H9 (cell line): ENCODE measurements around the gene TMEM106C. TPM values are rescaled to one million over a fixed set of nuclear protein-coding genes. Genes with fewer than 3 reads are reported as not detected.

Experiments used
- DNase-seq: peaks from one replicate; pipeline ENCODE4 v3.0.0-alpha.2; 2017
- H2AFZ ChIP-seq: one replicate; pipeline ENCODE4 v1.6.1; 2013; ENCODE audit warnings: mild to moderate bottlenecking, low read length, control low read depth, moderate library complexity
- H2AK5ac ChIP-seq: 2 replicates; pipeline ENCODE4 v1.6.1; 2013; ENCODE audit warnings: low read length, control low read depth, mixed read lengths; ENCODE audit not compliant: insufficient read length
- H2BK120ac ChIP-seq: one replicate; pipeline ENCODE4 v1.6.1; 2013; ENCODE audit warnings: low read depth, mild to moderate bottlenecking, low read length, control low read depth, inconsistent platforms; ENCODE audit not compliant: poor library complexity, severe bottlenecking
- H2BK12ac ChIP-seq: 2 replicates; pipeline ENCODE4 v1.6.1; 2013; ENCODE audit warnings: low read length, control low read depth, mixed read lengths, low read depth; ENCODE audit not compliant: insufficient read length
- H2BK15ac ChIP-seq: 2 replicates; pipeline ENCODE4 v1.6.1; 2013; ENCODE audit warnings: low read depth, low read length, control low read depth
- H2BK20ac ChIP-seq: one replicate; pipeline ENCODE4 v1.6.1; 2013; ENCODE audit warnings: low read depth, mild to moderate bottlenecking, low read length, control low read depth, inconsistent platforms; ENCODE audit not compliant: poor library complexity, severe bottlenecking
- H2BK5ac ChIP-seq: 2 replicates; pipeline ENCODE4 v1.6.1; 2013; ENCODE audit warnings: low read length, control low read depth, mixed read lengths; ENCODE audit not compliant: insufficient read length
- H3K14ac ChIP-seq: 2 replicates; pipeline ENCODE4 v1.6.1; 2013; ENCODE audit warnings: low read length, control low read depth; ENCODE audit not compliant: insufficient read depth
- H3K18ac ChIP-seq: 2 replicates; pipeline ENCODE4 v1.6.1; 2013; ENCODE audit warnings: low read depth, mild to moderate bottlenecking, mixed read lengths, low read length, control low read depth; ENCODE audit not compliant: insufficient read length
- H3K23ac ChIP-seq: 2 replicates; pipeline ENCODE4 v1.6.1; 2013; ENCODE audit warnings: low read length, control low read depth, mixed read lengths, low read depth; ENCODE audit not compliant: insufficient read length
- H3K23me2 ChIP-seq: 2 replicates; pipeline ENCODE4 v1.6.1; 2013; ENCODE audit warnings: low read depth, mild to moderate bottlenecking, mixed read lengths, low read length, control low read depth; ENCODE audit not compliant: insufficient read length, poor library complexity, severe bottlenecking
- H3K27ac ChIP-seq: 2 replicates; pipeline ENCODE4 v1.5.1; 2013; ENCODE audit warnings: low read length, control low read depth, mixed read lengths, low read depth; ENCODE audit not compliant: insufficient read length
- H3K27me3 ChIP-seq: 2 replicates; pipeline ENCODE4 v1.6.1; 2013; ENCODE audit warnings: low read length, control low read depth, inconsistent platforms; ENCODE audit not compliant: insufficient read depth
- H3K4ac ChIP-seq: 2 replicates; pipeline ENCODE4 v1.6.1; 2013; ENCODE audit warnings: low read depth, mild to moderate bottlenecking, control low read depth, inconsistent platforms, low read length, moderate library complexity
- H3K4me1 ChIP-seq: 2 replicates; pipeline ENCODE4 v1.6.1; 2013; ENCODE audit warnings: low read length, control low read depth, inconsistent platforms; ENCODE audit not compliant: insufficient read depth
- H3K4me2 ChIP-seq: 2 replicates; pipeline ENCODE4 v1.6.1; 2013; ENCODE audit warnings: low read length, control low read depth, mixed read lengths; ENCODE audit not compliant: insufficient read length, insufficient read depth
- H3K56ac ChIP-seq: 2 replicates; pipeline ENCODE4 v1.6.1; 2013; ENCODE audit warnings: low read depth, mild to moderate bottlenecking, mixed read lengths, low read length, control low read depth; ENCODE audit not compliant: insufficient read length
- H3K79me1 ChIP-seq: 2 replicates; pipeline ENCODE4 v1.6.1; 2013; ENCODE audit warnings: low read depth, mild to moderate bottlenecking, moderate library complexity, low read length, control low read depth, inconsistent platforms; ENCODE audit not compliant: insufficient read depth, poor library complexity, severe bottlenecking
- H3K79me2 ChIP-seq: 2 replicates; pipeline ENCODE4 v1.6.1; 2013; ENCODE audit warnings: low read length, control low read depth, inconsistent platforms; ENCODE audit not compliant: insufficient read depth
- H3K9ac ChIP-seq: 2 replicates; pipeline ENCODE4 v1.6.1; 2013; ENCODE audit warnings: low read length, control low read depth, mixed read lengths; ENCODE audit not compliant: insufficient read length; ENCODE audit errors: extremely low read depth
- H3K9me3 ChIP-seq: one replicate; pipeline ENCODE4 v1.6.1; 2013; ENCODE audit warnings: low read depth, low read length, inconsistent platforms; ENCODE audit not compliant: control insufficient read depth
- H3T11ph ChIP-seq: one replicate; pipeline ENCODE4 v1.6.1; 2013; ENCODE audit warnings: mild to moderate bottlenecking, low read length, control low read depth, inconsistent platforms
- H4K20me1 ChIP-seq: one replicate; pipeline ENCODE4 v1.6.1; 2013; ENCODE audit not compliant: control insufficient read depth, insufficient read length, insufficient read depth
- H4K5ac ChIP-seq: 2 replicates; pipeline ENCODE4 v1.6.1; 2013; ENCODE audit warnings: low read depth, mild to moderate bottlenecking, mixed read lengths, low read length, control low read depth; ENCODE audit not compliant: insufficient read length
- H4K8ac ChIP-seq: replicated peaks from 2 replicates; pipeline ENCODE4 v1.6.1; 2013; ENCODE audit warnings: low read length, control low read depth, mixed read lengths, low read depth; ENCODE audit not compliant: insufficient read length
- H4K91ac ChIP-seq: 2 replicates; pipeline ENCODE4 v1.6.1; 2013; ENCODE audit warnings: low read depth, mild to moderate bottlenecking, moderate library complexity, mixed read lengths, low read length, control low read depth; ENCODE audit not compliant: insufficient read length
- H3K27ac Mint-ChIP-seq, 3 experiments: 2 replicates in 2 of 3; 3 replicates in 1 of 3; pipeline ENCODE4 v1.8.0; 2020 to 2021; ENCODE audit warnings: mixed read lengths in 3 of 3, mild to moderate bottlenecking in 1 of 3, moderate library complexity in 1 of 3
- H3K27me3 Mint-ChIP-seq: 2 replicates; pipeline ENCODE4 v1.8.0; 2021; ENCODE audit warnings: low read depth, mild to moderate bottlenecking, moderate library complexity, mixed read lengths
- H3K36me3 Mint-ChIP-seq, 3 experiments: 2 replicates in 2 of 3; 3 replicates in 1 of 3; pipeline ENCODE4 v1.8.0; 2020 to 2021; ENCODE audit warnings: low read depth in 3 of 3, mixed read lengths in 3 of 3; ENCODE audit not compliant: insufficient read depth in 1 of 3
- H3K4me1 Mint-ChIP-seq, 2 experiments: 2 replicates each; pipeline ENCODE4 v1.8.0; 2020; ENCODE audit warnings: mixed read lengths in 2 of 2
- H3K4me3 Mint-ChIP-seq, 2 experiments: 2 replicates in 1 of 2; 3 replicates in 1 of 2; pipeline ENCODE4 v1.8.0; 2020 to 2021; ENCODE audit warnings: mild to moderate bottlenecking in 2 of 2, mixed read lengths in 2 of 2, moderate library complexity in 1 of 2
- H3K9me3 Mint-ChIP-seq, 2 experiments: 2 replicates in 1 of 2; 3 replicates in 1 of 2; pipeline ENCODE4 v1.8.0; 2020; ENCODE audit warnings: mild to moderate bottlenecking in 2 of 2, mixed read lengths in 2 of 2, moderate library complexity in 1 of 2
- WGBS: extraction: QIAGEN DNeasy Blood & Tissue Kit; methylation state at CpG from one replicate; pipeline ENCODE4 v1.1.7; 2013; ENCODE audit warnings: missing lambda C conversion rate, low lambda C conversion rate, mixed read lengths; ENCODE audit not compliant: insufficient read length; ENCODE audit errors: extremely low coverage; 5-methylcytosine and 5-hydroxymethylcytosine counted together
- total RNA-seq: library from RNA; stranded (reverse); gene quantifications from 2 replicates; pipeline ENCODE4 v1.2.1, GENCODE V29; 2021
- TF ChIP-seq, protein P1 (sequence below): fragments of 200-600 bp; sonication (generic); conservative IDR thresholded peaks from 3 replicates; pipeline ENCODE4 v1.8.0; 2021; ENCODE audit warnings: antibody characterized with exemption, mild to moderate bottlenecking

TMEM106C gene
- total RNA-seq, 1 experiment from 2014 or later, result 43.7 TPM

DNA sequence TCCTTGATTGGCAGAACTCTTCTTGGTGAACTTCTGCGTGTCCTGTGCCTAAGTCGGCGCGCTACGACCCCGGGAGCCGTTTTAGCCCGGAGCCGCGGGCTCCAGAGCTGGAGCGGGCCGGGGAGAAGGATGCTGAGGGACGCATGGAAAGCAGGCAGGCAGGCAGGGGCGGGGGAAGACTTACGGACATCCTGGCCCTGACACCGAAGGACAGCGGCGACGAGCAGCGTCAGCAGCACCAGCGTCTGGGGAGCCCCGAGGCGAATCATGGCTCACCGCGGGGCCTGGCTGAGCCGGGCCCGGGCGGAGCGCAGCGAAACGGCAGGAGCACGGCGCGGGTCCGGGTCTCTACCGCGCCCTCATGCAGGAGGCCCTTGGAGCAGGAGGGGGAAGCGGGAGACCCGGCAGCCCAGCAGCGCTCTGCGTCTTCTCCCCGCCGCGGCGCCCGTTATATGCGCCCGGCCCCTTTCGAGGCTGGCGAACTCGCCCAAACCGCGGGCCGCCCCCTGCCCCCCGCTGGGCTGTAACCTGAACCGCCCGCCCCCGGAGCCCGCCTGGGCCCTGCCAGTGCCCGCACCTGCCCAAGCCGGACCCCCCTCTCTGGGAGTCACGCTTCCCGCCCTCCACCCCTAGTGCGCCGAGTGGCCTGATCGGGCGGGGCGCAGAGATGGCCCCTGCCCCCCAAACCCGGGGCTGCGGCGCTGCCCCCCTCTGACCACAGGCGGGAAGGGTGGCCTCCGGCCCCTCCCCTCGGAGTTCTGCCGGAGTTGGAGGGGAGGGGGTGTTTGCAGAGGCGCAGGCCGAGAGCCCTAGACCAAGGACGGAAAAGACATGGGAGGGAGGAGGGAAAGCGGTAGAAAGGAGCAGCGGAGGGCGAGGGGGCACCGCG lies 40.9 kb downstream of the TMEM106C start, which contains the start of gene COL2A1:
Gene COL2A1, minus strand, starts transcription at position 424 of the 889 bp plus-strand sequence. Its CDS starts 155 bp downstream, at position 269.
- peaks cover 3% of the 10 kb centered on the region for H4K20me1 ChIP-seq
- no peak within 1 kb of the TSS for H4K5ac ChIP-seq
- H3K9me3 ChIP-seq, result no peaks in the 10 kb centered on the region
- H3T11ph ChIP-seq, result no peak within 1 kb of the TSS
- no peak within 1 kb of the TSS for H3K56ac ChIP-seq
- H3K79me2 ChIP-seq, result no peaks in the 10 kb centered on the region
- H3K4ac ChIP-seq, result no peak within 1 kb of the TSS
- H2AK5ac ChIP-seq, result no peak within 1 kb of the TSS
- no peak within 1 kb of the TSS for H4K8ac ChIP-seq
- DNase-seq, result peak; percentile 90
- TF ChIP-seq, protein P1, sequence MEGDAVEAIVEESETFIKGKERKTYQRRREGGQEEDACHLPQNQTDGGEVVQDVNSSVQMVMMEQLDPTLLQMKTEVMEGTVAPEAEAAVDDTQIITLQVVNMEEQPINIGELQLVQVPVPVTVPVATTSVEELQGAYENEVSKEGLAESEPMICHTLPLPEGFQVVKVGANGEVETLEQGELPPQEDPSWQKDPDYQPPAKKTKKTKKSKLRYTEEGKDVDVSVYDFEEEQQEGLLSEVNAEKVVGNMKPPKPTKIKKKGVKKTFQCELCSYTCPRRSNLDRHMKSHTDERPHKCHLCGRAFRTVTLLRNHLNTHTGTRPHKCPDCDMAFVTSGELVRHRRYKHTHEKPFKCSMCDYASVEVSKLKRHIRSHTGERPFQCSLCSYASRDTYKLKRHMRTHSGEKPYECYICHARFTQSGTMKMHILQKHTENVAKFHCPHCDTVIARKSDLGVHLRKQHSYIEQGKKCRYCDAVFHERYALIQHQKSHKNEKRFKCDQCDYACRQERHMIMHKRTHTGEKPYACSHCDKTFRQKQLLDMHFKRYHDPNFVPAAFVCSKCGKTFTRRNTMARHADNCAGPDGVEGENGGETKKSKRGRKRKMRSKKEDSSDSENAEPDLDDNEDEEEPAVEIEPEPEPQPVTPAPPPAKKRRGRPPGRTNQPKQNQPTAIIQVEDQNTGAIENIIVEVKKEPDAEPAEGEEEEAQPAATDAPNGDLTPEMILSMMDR, result no peak
- H2BK20ac ChIP-seq, result no peak within 1 kb of the TSS
- H3K23ac ChIP-seq, result no peak within 1 kb of the TSS
- peaks cover 77% of the 10 kb centered on the region for H3K27me3 ChIP-seq
- H3K4me1 ChIP-seq, result peaks cover 3% of the 10 kb centered on the region
- Mint-ChIP-seq H3K4me3 (peak within 1 kb of the TSS; percentile 61 to 86), H3K27me3 (peaks cover 99% of the 10 kb centered on the region), H3K36me3 (no peaks in the 10 kb centered on the region), H3K9me3 (peaks cover 0 to 2% of the 10 kb centered on the region in 2 experiments; a peak in 2 of 5 replicates), H3K4me1 (peaks cover 47% of the 10 kb centered on the region in 2 experiments), H3K27ac (no peak within 1 kb of the TSS)
- no peak within 1 kb of the TSS for H3K27ac ChIP-seq
- no peak within 1 kb of the TSS for H2BK12ac ChIP-seq
- no CpG with 5 or more reads among the region's 83 CpGs for WGBS
- peak within 1 kb of the TSS; percentile 69 for H3K4me2 ChIP-seq
- no peak within 1 kb of the TSS for H2BK120ac ChIP-seq
- H2AFZ ChIP-seq, result no peak within 1 kb of the TSS
- no peak within 1 kb of the TSS for H4K91ac ChIP-seq
- peaks cover 31% of the 10 kb centered on the region for H3K23me2 ChIP-seq
- no peak within 1 kb of the TSS for H2BK5ac ChIP-seq
- no peak within 1 kb of the TSS for H3K9ac ChIP-seq
- H3K14ac ChIP-seq, result 0 out of 2 replicates have a peak within 1 kb of the TSS, but pooled peaks have one; percentile 9
- no peak within 1 kb of the TSS for H2BK15ac ChIP-seq
- H3K79me1 ChIP-seq, result no peaks in the 10 kb centered on the region
- H3K18ac ChIP-seq, result no peak within 1 kb of the TSS
